Activated T-cell treated with anti-CD3 and anti-CD28 coated beads, Interleukin-2, amount 50 U/mL, for 1 hour (primary cell): ENCODE measurements around the gene CLDN2.
"Not testable (repeated sequence)": the region's sequence is repeated elsewhere in the genome, so short reads cannot be mapped to it uniquely, and the experiment has no call there.

Experiments
- DNase-seq: peaks from one replicate; pipeline ENCODE4 v3.0.0-alpha.2; 2020

The CLDN2 gene

DNA sequence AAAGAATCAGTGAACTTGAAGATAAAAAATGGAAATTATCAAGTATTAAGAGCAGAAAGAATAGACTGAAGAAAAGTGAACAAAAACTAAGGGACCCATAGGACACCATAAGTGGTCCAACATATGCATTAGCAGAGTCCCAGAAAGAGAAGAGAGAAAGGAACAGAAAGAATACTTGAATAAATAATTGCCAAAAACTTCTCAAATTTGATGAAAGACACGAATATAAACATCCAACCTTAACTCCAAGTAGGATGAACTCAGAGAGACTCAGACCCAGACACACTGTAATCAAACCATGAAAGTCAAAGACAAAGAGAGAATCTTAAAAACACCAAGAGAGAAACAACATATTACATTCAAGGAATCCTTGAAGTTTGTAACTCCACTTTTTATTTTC lies 44.1 kb downstream of the CLDN2 start:
- no peak for DNase-seq

DNA sequence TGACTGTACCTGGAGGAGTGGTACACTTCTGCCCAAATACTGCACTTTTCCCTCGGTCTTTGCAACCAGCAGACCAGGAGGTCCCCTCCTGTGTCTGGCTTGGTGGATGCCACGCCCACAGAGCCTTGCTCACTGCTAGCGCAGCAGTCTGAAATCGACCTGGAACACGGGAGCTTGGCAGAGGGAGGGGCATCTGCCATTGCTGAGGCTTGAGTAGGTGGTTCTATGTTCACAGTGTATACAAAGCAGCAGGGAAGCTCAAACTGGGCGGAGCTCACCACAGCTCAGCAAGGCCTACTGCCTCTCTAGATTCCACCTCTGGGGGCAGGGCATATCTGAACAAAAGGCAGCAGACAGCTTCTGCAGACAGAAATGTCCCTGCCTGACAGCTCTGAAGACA lies 46.3 kb downstream of the CLDN2 start:
- DNase-seq, result not testable (repeated sequence)

DNA sequence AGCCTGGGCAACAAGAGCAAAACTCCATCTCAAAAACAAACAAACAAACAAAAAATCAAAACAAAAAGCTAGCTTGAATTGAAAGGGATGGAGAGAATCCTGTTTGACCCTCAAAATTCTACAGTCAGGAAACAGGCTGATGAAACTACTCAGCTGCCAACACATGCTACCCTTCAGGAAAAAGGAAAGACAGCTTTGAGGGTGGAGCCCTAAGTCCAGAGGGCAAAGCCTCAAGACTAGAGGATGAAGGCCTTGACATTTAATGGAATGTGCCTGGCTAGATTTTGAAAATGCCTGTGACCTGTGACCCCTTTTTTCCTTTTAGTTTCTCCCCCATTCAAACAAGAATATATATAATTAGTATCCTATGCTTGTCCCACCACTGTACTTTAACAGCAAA lies 52.7 kb downstream of the CLDN2 start:
- no peak for DNase-seq

DNA sequence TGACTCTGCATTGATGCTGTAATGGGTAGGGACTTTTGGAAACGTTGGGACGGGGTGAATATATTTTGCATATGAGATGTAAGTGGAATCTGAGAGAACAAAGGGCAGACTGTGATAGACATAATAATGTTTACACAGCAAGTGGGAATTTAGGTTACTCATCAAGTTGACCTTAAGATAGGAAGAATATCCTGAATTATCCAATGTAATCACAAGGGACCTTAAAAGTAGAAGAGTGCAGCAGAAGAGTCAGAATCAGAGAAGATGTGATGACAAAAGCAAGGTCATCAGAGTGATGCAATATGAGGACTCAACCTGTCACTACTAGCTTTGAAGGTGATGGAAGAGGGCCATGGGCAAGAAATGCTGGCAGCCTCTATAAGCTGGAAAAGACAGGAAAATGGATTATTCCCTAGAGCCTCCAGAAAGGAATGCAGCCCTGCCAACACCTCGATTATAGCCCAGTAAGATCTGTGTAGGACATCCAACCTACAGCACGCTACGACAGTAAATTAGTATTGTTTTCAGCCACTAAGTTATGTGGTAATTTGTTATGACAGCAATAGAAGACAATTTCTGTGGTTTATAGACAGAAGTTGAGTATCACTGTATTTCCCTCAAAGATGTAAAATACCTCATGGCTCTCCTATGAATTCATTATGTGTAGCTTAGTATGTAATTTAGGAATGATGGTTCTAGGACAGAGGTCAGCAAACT lies 53.4 kb downstream of the CLDN2 start:
- DNase-seq, result no peak

DNA sequence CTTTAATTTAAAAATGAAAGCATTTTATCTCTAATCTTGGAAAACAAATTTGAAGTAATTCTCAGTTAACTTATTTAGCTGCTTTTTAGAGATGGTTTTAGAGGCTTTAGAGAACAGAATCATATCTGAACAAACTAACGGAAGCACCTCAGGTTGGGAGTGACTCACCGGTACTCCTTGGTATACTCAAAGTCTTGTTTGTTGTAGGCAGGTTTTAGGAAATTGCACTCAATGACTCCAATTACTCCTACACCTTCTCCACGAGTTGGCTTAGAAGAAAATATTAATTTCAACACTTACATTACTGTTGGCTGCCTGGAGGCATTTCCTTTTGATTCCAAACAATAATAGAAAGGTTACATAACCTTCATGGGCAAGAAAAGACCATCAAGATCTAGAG lies 56.2 kb downstream of the CLDN2 start:
- DNase-seq, result no peak
